HG03066 (cell line): Measurements from ENCODE around the gene SGIP1.
A peak's percentile ranks its signal among the peaks of the same experiment; 100 is the strongest.

Experiments used
- ATAC-seq: cut with Tn5 transposase; IDR thresholded peaks from one replicate; pipeline ENCODE4 v1.9.1; 2021; ENCODE audit warnings: low read depth; ENCODE audit not compliant: unreplicated experiment

The SGIP1 gene

DNA sequence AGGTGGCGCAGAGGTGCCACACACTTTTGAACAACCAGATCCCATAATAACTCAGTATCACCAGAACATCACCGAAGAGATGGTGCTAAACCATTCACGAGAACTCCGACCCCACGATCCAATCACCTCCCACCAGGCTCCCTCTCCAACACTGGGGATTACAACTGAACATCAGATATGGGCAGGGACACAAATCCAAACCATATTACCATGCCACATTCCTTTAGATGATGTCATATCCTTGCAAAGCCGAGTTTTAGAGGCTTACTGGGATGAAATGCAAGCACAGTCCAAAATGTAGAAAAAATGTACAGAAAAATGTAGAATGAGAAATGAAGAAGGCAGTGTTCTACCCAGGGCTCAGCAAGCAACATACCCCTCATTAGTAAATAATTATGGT is 64.7 kb downstream of the SGIP1 start:
- ATAC-seq: no peak

DNA sequence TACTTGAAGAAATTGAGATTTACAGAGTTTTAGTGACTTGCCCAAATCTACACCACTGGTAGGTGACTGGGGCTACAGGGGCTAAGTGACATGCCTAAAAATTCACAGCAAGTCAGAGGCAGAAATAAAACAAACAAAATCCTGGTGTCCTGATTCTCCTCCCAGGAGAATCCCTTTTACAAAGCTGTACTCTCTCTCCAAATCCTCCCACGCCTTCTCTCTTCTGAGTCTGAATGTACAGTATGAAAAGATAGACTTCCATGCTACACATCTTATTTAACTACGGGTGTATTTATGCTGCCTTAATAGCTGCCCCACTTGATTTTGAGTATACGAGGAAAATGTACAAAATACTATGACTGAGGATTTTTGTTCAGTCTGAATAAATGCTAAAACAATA is 65.4 kb downstream of the SGIP1 start:
- ATAC-seq: no peak

DNA sequence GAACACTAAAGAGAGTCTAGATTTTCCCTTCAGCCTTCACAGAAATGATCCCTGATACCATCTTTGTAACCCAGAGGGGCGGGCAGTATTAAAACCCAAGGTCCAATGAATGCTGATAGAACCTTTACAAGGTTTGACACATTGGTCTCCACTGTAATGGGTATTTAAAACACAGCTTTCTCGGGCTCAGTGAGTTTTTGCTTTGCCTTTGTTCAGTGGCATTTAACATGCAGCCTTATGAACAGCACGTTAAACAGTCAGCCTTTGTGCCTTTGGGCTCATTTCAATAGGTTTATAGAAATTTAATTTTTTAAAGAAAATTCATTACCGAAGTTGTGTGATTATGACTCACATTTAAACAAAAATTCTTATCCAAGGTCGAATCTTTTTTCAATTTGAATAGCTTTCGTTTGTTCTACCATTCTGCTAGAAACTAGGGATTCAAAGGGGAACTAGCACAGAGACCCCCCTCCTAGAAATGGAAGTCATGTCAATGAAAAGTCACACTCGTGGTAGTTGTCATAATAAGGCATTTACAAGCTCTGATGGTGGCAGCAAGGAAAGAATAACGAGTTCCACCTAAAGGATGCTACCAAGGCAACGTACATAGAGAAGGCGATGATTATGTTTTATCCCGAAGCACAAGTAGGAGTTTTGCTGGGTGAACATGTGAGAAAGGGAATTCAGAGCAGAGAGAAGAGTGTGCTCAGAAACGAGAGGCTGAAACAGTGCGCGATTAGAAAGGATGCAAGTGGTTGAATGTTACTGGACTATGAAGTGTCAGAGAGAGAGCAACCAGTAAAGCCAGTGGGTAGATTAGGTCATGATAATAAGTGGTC is 66.2 kb downstream of the SGIP1 start:
- ATAC-seq: no peak

DNA sequence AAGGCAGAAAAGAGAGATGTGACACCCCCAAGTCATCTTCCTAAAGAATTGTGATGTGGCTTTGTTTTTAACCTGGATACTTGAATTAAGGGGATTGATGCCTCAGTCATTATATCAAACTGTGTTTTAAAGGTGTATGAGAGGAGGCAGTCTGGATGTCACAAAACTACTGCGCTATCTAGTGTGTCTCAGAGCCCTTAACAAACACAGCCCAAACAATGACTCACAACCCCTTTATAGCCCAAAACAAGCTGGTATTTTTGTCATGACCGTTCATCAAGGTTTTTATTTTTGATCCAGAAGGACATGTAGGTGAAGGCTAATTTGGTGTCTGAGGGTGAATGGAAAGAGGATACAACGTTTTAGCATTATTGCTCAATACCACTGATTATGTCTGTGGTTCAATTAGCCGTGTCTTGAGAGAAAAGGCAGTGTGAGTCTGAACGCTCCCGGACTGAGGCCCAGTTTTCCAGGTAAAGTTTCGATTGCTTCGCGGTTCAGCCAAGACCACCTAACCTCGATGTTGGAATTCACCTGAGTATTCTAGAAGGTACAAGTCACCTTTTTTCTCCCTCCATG is 71.6 kb downstream of the SGIP1 start:
- ATAC-seq: no peak

DNA sequence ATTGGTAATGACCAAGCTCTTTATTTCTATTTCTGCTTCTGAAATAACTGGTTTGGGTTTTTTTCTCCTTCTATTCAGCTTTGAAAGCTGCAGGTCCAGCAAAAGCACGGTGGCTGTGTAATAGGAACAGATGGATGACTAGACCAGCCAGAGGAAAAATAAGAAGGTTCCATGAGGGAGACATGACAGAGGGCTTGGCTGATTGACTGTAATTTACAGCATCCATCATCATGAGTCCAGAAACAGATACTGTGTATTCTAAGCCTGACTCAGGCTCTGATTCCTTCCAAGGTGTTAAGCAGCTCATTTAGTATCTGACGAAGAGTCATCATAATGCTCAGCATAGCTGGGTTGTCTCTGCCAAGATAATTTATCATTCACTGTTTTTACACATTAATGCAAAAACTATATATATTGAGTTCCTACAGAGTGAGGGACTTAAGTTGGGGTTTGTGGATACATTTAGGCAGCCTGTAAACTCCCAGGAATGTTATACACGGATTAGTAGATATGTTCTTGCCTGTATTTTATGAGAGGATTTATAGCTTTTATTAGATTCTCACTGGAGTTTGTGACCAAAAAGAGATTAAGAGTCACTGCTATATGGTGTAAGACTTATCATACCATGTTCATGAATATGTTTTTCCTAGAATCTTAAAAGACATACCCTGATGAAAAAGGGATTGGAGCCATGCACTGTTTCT is 72.6 kb downstream of the SGIP1 start:
- no peak for ATAC-seq

DNA sequence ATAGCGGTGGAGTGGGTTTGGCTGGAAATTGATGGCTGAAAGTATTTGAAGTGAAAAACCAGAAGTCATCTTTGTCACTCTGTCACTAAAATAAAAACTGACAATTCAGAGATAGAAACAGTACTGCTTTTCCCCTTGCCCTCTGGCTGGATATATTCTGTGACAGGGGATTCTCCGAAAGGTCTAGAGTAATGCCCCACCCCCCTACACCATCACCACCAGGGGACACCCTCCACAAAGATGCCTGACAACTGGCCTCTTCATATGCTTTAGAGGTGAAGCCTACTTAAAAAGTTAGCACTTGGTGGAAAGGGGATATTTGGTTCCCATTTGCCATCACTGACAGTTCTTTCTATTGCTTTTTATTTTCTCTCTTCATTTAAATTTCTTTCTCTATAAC is 73.5 kb downstream of the SGIP1 start:
- no peak for ATAC-seq

DNA sequence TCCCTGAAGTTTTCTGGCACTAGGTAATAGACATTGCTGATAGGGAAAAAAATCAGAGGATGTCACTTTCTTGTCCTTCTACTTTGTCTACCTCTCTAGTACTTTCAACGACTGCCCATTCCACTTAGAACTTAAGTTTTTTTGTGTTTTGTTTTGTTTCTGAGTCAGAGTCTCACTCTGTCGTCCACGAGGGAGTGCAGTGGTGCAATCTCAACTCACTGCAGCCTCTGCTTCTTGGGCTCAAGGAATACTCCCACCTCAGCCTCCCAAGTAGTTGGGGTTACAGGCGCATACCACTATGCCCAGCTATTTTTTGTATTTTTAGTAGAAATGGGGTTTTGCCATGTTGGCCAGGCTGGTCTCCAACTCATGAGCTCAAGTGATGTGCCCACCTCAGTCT is 79.2 kb downstream of the SGIP1 start:
- no peak for ATAC-seq

DNA sequence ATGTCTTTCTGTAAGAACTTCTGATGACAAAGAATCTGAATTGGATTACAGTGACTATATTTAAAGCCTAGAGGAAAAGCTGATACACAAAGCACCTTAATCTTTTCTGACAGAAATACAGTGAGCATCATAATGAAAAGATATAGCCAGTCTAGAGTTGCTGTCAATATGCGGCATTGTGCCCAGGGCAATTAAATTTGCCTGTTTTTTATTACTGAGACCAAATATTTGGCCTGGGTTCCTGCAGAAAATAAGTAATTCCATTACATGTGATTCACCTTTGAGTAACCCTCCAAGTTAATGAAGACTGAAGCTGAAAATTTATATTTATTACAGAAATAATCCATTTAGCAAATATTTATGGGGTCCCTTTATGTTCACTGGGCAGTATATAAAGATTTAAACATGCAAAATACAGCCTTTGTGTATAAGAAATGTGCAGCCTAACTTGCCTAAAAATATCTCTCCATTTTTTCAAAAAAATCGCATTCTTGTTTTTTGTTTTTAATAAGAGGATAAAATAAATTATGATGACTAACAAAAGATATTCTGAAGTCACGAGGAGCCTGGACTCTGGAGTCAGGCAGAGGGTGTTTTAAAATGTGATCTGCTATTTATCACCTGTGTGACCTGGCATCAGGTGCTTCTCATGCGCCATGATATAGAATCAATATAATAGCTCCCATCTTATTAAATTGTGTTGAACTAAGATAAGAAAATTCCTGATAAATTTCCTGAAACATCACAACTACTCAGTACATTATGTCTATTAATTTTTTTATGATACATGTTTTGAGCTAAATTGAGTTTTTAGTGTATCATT is 83.6 kb downstream of the SGIP1 start:
- no peak for ATAC-seq

DNA sequence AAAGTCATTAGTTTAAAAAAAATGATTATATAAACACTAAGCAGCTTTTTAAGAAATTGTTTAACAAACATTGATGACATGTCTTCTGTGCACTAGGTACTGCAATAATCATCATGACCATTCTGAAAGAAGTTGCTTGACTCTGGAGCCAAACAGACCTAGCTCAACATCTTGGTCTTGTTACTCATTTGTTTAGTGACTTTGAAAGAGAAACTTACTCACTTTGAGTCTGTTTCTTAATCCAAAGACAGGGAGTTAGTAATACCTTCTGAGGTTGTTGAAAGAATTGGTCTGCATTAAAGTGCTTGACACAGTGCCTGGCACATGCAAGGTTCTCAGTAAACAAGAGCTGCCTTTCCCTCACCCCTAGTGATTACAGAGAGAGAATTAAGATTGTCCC is 84.4 kb downstream of the SGIP1 start:
- no peak for ATAC-seq

DNA sequence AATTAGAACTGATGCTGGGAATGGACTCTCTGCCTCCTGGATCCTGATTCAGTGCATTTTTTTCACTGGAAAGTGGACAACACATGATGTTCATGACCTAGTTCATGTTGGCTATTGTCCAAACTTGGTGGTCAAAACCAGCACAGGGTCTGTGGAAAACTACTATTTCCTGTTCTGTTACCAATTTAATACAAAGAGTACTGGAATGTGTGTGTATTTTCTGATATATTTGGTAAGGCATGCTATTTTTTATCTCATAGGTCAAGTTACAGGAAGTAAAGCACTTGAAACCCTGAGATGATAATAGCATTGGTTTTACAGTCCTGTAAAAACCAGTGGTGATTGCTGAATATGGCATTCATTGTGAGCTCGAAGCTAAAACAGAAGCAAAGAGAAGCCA is 89.9 kb downstream of the SGIP1 start:
- no peak for ATAC-seq

DNA sequence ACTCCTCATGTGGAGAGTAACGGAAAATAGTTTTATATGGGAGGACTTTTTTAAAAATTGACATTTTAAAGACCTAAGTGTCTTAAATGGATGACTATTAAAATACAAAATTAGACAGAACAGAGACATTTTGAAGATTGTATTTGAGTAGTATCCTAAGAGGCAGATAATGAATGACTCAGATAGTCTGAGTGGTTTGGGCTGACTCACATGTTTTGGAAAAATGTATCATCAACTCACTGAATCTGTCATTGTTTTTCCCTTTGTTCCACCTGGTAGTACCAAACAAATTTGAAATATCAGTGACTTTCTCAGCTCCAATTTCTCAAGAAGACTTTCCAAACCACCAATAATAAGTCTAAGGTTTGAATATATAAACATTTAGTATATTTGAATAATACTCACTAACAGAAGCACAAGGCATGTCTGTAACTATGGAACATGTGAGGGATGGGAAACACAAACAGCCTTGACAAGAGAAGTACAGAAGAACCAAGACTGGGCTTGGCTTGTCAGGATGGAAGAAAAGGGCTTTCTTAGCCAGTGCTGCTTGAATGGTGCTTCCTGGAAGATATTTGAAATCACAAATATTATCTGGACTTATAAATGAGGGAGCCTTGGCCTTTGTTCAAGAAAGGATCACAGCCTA is 90.6 kb downstream of the SGIP1 start:
- ATAC-seq: no peak

DNA sequence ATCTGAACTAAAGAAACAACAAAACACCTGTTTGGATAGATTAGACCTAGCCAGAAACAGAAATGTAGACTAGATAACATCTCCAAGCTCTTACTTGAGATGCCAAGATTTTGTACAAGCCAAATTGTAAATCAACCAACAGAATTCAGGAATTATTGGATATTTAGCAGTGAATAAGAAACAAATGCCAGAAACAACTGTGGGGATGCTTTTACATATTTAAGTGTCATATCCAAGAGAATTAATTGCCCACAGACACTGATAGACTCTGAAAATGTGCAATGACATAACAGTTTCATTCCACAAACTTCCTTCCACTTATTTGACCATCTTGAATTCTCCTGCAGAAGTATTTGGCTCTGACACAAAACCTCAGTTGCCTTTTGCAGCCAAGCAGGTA is 92.3 kb downstream of the SGIP1 start:
- ATAC-seq: no peak

DNA sequence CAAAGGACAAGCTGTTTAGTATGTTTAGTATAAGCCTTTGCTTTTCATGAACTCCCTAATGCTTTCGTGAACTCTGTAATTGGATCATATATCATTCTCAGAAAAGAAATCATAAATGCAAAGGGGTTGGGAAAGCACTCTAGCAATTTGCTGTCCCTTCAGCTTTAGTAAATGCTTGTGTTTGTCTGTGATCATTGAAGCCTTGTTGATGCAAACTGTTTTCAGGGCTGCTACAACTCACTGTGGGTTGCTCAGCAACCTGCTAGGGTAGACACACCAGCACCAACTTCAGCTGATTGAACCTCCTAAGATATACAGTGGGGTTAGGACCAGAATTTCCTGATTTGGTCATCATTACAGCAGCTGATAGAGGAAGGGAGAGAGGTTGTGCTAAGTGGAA is 95.0 kb downstream of the SGIP1 start:
- no peak for ATAC-seq

DNA sequence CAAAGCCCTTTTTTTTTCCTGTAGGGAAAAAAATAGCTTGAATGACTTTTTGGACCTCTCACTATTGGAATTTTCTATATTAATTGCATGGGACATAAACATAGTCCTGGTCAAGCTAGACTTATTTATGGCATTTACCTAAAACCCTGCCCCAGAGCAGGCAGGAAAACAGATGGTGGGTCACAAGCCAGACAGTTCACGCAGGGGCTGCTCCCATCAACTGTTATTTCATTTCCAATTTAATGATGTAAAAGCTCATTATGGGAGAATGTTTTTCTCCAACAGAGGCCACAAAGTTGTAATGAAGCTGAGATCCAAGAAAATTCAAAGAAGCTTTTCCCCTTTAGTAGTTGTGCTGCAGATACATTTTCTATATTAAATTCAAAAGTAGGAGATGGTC is 99.2 kb downstream of the SGIP1 start:
- no peak for ATAC-seq

DNA sequence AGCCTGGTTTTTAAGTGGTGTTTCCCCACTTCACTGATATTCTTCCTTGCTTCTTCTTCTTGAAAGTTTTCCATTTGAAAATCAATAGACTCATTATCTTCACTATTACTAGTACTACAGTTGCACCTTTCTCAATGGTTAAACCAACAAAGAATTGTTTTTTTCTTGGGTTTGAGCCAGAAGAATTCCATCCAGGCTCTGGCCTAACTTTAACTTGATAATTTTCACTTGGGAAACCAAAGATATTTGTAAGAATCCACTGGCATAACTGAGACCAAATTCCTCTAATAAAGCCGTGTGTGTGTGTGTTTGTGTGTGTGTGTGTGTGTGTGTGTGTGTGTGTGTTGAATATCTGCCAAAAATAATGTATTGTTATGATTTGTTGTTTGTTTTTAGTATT is 103.2 kb downstream of the SGIP1 start:
- ATAC-seq: no peak

DNA sequence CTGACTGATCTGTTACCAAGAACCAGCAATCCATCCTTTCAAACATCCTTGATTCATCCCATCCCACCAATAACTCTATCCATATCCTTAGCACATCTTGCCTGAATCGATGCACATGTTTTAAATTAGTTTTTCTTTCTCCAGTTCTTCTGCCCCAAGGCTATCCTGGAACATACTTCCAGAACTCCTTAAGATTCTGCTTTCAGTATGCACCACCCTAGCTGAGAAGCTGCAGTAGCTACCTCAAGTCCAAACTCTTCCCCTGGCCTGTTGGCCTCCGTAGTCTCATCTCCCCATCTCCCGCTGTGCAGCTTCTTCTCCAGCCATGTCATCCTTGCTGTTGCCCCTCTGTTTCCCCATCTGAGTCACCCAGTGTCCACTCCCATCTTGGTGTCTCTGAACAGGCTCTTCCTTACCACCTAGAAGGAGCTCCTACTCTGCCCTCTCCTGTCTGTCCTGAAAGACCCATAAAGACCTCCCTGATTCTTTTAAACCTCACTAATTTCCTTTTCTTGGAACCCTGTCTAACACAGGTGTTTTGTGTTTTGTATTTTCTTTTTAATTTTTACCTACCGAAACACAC is 108.0 kb downstream of the SGIP1 start:
- no peak for ATAC-seq

DNA sequence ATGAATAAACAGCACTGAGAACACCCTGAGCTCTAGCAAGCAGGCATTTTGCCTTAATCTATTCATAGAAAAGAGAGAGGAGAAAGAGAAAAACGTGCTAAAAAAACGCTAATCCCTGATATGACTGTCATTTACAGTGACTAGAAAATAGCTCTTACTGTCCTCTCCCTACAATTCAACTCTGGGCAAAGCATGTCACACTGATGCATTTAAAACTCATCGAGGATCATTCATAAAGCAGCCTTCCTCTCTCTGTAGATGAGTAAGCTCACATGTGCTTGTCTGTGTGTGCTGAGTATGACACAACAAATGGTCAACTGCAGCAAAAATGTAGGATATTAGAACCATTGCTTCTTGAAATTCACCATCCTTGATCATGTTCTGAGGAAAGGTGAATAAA is 109.0 kb downstream of the SGIP1 start:
- ATAC-seq: no peak

DNA sequence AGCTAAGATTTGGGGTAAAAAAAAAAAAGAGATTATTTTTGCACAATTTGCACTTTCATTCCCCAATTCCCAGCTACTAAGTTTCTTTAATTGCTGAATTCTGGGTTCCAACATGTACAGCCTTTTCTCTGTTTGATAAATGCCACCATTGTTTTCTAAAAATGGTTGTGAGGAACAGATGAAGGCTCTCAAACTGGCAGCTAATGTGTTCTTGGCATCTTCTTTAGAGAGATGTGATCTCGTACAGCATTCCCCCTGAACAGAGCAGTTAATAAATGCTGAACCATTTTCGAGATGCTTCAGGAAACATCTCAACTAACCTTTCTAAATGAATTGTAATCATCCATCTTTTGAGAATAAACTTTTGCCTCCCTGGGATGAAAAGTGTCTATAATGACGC is 110.4 kb downstream of the SGIP1 start:
- ATAC-seq: no peak

DNA sequence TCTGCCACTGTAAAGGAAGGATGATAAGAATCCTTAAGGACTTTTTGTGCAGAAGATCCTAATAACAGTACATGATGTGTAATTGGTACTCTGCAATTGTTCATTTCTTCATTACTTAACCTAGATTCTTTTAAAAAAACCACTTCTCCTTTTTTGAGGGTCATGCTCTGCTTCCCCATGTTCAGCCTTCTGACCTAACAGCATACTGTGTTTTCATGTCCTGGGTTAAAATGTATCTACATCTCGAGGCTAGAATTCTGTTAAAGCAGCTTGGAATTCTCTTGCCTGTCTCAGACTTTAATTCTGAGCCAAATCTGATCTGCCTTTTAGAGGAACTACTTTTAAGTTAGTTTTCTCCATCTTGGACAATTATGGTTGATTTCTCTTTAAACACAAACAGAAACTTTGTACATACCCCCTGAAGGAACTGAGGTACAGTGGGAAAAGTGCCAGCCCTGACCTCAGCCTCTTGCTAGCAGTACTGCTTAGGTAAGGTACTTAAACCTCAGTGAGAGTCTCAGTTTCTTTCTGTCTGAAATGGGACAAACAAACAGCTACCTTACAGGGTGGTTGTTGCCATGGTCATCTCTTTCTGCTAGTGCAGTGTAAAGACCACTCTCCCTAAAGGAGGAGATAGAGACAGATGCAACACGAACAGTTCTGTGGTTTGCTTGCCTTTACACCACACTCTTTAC is 115.1 kb downstream of the SGIP1 start:
- ATAC-seq: peak; percentile 82

DNA sequence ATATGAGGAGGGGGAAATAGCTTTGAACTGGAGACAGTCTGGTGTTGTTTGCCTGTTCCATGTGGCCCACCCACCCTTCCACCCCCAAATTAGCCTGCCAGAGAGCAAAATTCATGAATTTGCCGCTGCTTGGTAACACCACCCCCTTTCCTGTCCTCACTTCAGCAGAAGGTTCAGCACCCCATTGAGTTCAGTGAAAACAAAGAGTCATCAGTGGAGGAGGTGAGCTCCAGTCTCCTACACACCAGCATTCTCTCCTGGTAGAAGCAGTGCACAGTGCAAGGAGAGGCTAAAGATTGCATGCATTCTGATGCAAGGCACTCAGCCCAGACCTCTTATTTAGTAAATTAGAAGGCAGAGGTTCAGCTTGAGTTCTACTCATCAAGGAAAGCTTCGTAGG is 118.6 kb downstream of the SGIP1 start:
- ATAC-seq: no peak
